GM18907 (cell line): ENCODE results near the gene FIP1L1.
"Not testable (repeated sequence)": the region's sequence is repeated elsewhere in the genome, so short reads cannot be mapped to it uniquely, and the experiment has no call there.

Experiments used
- ATAC-seq: cut with Tn5 transposase; IDR thresholded peaks from one replicate; pipeline ENCODE4 v1.9.1; 2021; ENCODE audit warnings: mild to moderate bottlenecking, moderate library complexity; ENCODE audit not compliant: unreplicated experiment

The FIP1L1 gene, protein sequence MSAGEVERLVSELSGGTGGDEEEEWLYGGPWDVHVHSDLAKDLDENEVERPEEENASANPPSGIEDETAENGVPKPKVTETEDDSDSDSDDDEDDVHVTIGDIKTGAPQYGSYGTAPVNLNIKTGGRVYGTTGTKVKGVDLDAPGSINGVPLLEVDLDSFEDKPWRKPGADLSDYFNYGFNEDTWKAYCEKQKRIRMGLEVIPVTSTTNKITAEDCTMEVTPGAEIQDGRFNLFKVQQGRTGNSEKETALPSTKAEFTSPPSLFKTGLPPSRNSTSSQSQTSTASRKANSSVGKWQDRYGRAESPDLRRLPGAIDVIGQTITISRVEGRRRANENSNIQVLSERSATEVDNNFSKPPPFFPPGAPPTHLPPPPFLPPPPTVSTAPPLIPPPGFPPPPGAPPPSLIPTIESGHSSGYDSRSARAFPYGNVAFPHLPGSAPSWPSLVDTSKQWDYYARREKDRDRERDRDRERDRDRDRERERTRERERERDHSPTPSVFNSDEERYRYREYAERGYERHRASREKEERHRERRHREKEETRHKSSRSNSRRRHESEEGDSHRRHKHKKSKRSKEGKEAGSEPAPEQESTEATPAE

DNA sequence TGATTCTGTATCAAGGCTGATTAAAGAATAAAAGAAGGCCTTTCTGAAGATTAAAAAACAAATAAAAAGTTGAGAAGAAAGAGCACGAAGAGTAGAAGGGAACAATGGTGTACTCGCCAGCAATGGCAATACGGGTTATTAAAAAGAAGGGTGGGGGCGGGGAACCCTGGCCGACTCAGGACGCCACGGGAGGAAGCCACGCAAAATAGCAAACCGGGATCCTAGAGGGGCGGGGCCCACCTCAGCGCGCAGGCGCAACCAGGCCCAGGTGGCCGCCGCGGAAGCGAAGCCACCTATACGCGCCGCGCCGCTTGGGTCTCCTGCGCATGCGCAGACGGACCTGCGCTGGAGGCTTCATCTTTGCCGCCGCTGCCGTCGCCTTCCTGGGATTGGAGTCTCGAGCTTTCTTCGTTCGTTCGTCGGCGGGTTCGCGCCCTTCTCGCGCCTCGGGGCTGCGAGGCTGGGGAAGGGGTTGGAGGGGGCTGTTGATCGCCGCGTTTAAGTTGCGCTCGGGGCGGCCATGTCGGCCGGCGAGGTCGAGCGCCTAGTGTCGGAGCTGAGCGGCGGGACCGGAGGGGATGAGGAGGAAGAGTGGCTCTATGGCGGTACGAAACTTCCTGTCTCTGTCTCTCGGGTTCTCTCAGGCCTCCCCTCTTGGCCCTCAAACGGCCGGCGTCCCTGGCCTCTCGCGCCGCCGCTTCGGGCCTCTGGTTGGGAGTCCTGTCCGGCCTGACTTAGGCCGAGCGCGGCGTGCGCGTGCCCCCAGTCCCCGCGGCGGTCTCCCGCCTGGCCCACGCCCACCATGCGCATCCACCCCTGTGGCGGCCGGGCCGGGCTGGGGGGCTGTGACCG lies at the start of gene FIP1L1:
Gene FIP1L1 (plus strand): TSS at position 323 of the 852 bp plus-strand sequence. CDS start 198 bp downstream, at position 521.
- peak; percentile 89 for ATAC-seq

DNA sequence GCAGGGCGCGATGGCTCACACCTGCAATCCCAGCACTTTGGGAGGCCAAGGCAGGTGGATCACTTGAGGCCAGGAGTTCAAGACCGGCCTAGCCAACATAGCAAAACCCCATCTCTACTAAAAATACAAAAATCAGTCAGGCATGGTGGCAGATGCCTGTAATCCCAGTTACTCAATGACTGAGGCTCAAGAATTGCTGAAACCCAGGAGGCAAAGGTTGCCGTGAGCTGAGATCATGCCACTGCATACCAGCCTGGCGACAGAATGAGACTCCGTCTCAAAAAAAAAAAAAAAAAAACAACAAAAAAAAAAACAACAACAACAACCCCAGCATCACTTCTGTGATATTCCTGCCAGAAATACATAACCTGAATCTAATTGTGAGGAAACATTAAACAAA lies 42.5 kb upstream of the FIP1L1 start:
- ATAC-seq: not testable (repeated sequence)

DNA sequence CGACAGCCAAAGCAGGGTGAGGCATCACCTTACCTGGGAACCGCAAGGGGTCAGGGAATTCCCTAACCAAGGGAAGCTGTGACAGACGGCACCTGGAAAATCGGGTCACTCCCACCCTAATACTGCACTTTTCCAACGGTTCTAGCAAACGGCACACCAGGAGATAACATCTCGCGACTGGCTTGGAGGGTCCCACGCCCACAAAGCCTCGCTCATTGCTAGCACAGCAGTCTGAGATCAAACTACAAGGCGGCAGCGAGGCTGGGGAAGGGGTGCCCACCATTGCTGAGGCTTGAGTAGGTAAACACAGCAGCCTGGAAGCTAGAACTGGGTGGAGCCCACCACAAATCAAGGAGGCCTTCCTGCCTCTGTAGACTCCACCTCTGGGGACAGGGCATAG lies 37.3 kb upstream of the FIP1L1 start:
- not testable (repeated sequence) for ATAC-seq

DNA sequence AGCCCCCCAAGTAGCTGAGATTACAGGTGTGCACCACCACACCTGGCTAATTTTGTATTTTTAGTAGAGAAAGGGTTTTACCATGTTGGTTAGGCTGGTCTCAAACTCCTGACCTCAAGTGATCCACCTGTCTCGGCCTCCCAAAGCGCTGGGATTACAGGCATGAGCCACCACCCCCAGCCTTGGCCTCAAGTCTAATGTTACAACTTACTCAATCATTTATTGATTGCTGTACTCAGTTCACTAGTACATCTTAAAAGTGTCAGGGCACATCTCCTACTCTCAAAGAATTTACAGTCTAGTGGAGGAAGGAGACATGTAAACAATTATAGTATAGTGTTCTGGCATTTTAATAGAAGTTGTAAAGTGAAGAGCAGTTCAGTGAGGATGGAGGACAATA lies 31.0 kb upstream of the FIP1L1 start:
- not testable (repeated sequence) for ATAC-seq

DNA sequence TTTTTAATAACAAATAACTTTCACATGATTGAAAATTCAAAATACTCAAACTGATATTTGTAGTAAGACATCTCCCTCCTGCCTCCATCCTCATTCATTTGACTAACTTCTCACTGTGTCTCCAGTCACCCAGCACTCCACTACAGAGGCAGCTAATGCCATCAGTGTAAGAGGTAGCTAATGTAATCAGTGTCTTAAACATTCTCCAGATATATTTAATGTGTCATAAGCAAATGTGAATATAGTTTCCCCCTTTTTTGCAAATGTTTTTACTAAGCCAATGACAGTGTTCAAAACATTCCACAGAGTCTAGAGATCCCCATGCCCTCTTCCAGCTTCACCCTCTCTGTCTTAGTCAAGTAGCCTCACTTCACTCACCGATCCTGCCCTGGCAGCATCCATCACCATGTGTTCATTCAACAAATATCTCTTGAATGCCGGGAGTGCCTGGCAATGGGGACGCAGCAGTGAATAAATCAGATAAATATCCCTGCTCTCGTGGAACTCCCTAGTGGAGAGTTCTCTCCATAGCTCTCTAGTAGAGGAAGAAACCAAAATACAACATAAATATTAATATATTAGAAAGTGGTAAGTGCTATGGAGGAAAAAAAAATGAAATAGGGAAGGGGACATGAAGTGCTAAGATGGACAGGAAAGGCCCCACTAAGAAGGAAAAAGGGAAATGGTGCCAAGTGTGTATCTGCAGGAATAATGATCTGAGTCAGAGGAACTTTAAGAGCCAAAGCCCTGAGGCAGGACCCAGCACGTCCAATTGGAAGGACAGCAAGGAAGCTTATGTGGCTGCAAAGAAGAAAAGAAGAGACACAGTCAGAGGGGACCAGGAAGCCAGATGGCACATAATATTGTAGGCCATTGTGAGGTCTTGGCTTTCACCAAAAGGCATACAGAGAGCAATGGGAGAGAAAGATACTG lies 30.3 kb upstream of the FIP1L1 start:
- ATAC-seq: no peak

DNA sequence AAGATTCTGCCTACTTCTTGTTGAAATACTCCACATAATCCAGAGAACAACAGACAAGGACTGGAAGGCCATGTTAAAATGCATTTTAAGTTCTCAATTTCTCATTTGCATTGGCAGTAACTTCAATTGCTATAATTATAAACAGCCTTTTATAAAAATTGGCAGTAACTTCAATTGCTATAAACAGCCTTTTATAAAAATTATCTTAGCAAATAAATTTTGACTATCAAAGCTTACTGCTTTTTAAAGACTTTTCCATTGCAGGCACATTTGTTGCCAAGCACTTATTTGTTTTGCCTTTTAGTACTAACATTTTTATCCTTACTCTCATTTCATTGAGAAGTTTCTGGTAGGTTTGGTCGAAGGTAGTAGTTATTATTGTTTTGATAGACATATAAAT lies 29.4 kb upstream of the FIP1L1 start:
- no peak for ATAC-seq

DNA sequence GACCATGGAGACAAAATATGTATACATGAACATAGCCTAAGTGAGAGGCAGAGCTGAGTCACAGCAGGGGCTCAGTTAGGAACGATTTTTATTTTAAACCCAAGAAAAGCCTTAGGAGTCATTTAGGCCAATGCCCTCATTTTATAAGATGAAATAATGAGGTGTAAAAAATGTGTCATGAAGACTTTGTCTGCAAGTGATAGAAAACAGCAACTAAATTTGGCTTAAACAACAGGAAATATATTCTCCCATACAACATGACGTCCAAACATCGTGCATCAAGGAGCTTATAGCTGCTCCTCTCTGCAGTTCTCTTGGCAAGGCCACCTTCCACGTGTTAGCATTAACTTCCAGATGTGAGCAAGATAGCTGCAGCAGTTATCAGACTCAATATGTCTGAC lies 28.4 kb upstream of the FIP1L1 start:
- ATAC-seq: no peak

DNA sequence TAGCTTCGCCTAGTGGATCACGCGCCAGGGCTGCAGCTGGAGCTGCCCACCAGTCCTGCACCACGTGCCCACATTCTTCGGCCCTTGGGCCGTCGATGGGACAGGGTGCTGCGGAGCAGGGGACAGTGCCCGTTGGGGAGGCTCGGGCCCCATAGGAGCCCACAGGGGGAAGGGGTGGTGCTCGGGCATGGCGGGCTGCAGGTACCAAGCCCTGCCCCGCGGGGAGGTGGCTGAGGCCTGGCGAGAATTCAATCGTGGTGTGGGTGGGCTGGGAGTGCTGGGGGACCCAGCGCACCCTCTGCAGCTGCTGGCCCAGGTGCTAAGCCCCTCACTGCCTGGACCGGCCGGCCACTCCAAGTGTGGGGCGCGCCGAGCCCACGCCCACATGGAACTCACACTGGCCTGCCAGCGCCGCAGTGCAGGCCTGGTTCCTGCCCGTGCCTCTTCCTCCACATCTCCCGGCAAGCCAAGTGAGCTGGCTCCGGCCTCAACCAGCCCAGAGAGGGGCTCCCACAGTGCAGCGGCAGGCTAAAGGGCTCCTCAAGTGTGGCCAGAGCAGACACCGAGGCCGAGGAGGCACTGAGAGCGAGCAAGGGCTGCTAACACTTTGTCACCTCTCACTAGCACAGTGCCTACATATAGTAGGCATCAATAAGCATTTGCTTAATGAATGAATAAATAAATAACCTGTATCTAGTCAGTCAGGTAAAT lies 23.3 kb upstream of the FIP1L1 start:
- no peak for ATAC-seq

DNA sequence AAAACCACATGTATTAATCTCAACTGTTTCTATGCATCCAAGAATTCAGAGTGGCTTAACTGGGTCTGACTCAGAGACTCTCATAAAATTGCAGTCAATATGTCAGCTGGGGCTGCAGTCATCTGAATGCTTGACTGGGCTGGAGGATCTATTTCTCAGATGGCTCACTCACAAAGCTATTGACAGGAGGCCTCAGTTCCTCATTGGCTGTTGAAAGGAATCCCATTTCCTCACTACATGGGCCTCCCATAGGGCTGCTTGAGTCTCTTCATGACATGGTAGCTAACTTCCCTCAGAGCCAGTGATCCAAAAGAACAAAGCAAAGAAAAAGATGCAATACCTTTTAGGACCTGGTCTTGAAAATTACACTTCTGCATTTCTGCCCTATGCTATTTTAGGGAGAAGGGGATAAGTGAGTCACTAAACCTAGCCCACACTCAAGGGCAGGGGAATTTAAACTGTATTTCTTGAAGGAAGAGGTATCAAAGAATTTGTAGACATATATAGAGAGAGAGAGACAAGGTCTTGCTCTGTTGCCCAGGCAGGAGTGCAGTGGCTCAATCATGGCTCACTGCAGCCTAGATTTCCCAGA lies 21.4 kb upstream of the FIP1L1 start:
- ATAC-seq: no peak

DNA sequence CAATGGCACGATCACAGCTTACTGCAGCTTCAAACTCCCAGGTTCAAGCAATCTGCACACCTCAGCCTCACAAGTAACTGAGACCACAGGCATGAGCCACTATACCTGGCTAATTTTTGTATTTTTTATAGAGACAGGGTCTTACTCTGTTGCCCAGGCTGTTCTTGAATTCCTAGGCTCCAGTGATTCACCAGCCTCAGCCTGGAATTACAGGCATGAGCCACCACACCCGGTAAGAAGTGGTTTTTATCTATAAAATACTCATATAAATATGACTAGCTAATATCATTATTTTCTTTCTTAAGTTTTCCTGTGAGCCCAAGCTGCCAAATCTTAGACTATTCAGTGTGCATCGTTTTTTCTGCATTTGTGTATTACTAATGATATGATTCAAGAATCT lies 16.0 kb upstream of the FIP1L1 start:
- ATAC-seq: no peak

DNA sequence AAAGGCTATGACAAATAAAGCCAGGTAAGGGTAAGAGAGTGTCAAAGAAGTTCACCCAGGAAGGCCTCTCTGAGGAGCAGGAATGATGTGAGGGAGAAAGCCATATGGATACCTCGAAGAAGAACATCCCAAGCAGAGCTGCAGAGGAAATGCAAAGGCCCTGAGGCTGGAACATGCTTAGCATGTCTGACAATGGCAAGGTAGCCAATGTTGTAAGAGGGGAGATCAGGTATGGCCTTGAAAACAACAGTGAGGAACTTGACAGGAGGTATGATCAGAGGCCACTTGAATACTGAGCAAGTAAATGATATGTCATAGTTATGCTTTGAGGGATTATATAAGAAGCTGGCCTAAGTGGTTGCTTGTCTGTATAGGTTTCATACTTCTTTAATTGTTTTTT lies 15.3 kb upstream of the FIP1L1 start:
- no peak for ATAC-seq

DNA sequence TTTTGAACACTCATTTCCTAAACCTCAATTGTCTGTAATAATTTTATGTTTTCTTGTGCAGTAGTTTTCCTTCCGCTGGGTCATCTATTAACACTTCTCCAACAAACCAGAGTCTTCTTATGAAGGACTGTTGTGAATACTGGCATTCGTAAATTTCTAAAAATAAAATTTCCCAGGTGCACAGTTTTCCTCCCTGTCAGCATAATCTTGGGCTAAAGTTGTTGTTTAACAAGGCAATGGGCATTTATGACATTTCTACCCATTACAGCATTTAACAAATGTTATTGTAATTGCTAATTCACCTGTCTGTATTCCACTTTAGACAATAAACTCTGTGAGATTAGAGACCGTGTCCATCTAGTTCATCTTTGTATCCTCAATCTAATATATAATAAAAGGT lies 12.8 kb upstream of the FIP1L1 start:
- no peak for ATAC-seq

DNA sequence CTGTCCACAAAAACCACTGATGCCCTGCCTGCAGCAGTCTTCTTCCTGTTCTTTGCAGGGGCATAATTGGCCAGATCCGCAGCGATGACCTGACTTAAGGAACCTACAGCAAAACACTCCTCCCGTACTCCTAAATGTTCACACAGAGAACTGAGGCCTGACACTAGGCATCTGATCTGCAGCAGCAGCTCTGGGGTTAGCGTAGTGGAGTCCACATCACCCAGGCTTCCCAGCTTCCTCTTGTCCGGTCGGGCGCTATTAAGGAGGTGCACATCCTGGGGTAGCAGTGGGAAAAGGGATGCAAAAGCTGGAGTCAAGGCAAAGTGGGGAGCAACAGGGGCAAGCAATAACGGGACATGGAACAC lies 12.3 kb upstream of the FIP1L1 start:
- peak; percentile 21 for ATAC-seq

DNA sequence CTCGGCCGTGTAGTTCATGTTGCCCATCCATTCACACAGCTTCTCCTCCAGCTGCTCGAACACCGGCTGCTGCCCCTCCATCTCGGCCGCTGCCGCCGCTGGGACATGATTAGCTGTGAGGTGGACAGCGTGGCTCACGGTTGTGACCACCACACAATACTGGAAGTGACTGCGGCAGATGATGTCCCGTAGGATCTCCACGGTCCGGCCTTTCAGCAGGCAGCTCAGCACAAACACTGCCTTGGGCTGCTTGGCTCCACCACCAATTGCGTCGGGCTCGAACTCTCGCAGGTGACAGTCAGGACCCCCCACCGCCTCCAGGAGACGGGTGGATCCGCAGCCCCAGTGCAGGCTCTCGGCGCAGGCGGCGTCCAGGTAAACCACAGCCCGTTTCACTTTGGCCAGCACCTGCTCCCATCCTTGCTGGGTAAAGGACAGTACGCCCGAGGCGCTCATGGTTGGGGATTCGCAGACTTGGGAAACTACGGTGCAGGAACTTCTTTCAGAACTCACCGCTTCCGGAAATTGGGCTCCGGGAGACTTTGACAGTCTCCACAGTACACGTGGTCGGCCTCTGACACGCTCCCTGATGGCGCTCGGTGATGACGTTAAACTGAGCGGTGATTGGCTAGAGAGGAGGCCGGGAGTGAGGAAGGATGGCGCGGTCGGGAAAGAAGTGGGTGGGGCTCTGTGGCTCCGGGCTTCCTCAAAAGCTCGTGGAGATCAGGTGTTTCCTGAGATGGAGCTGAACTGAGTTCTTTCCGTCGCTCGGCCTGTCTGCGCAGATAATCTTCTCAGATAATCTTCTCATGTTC lies 11.7 kb upstream of the FIP1L1 start, which contains the start of gene SCFD2:
Gene SCFD2 (minus strand): TSS at position 576 of the 815 bp plus-strand sequence.
- peak; percentile 97 for ATAC-seq

DNA sequence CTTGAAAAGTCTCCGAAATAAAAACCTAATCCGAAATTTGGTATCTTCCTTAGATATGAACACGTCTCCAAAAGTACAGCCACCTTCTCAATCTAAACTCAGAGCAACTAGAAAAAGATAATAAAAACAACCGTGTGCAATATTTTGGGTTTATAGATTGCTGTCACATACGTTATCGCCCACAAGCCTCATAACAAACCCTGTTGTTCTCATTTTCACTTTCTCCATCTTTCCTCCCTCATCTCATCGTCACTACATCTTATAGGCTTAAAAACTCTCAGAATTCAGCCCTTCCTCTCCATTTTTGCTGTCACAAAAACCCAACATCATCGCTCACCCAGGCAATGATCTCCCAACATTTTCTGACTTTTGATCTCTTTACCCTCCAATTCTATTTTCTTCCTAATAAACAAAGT lies 11.1 kb upstream of the FIP1L1 start:
- peak; percentile 20 for ATAC-seq

DNA sequence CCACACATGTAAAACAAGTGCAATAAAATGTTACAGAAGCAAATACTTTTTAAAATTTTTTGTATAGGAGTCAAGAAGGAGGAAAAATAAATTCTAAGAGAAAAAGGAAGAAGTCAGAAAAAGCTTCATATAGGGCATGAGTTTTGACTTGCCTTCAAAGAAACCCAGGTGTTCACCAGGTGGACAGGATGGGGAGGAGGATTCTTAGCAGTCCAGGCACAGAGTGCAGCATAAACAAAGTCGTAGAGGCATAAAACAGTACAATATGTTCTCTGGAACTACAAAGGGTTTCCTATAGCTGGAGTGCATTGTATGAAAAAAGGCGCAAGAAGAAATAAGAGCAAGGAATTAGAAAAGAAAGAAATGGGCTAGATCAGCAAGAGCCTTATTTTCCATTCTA lies 9.7 kb upstream of the FIP1L1 start:
- no peak for ATAC-seq

DNA sequence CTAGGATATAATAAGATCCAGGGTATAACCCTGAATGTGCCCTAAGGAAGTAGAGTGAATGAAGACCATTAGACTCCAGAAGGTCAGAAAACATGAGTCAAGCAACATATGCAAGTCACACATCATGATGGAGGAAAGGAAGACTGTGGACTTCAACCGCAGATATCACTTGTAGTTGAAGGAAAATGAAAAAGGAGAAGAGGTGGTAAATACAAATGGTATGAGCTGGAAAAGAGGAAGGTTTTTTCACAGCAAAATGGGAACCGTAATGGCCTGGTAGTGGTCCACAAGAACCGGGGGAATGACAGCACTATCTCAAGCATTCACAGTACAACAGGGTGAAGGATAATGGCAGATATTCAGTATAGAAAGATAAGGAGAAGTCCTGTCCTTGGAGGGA lies 6.4 kb upstream of the FIP1L1 start:
- no peak for ATAC-seq

DNA sequence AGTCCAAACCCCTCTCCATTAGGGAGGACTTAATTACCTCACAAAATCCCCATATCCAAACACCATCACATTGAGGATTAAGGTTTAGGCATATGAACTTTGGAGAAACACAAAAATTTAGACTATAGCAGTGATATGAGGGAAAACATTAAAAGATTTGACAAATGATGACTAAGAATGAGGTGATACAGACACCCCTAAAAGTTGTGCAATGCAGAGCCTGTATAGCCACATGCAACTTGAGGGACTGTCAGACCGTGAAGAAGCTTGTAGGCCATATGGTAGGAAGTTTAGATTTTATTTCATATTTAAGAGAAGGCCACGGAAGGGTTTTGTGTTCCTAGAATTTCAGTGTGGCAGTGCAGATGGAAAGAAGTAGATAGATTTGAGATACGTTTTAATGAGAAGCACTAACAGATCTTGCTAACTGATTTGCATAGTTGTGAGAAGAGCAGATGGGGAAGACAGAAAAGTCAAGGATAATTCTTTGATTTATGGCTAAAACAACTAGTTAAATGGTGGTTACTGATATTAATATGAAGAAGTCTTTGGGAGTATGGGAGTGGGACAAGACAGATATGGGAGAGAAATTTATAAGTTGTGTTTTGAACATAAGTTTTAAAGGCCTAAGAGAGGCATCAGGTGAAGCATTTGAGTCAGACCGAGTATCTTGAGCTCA lies 5.5 kb upstream of the FIP1L1 start:
- ATAC-seq: no peak
